ENCODE data around the gene FERMT1.
A peak's percentile ranks its signal among the peaks of the same experiment; 100 is the strongest.

Gene FERMT1, protein sequence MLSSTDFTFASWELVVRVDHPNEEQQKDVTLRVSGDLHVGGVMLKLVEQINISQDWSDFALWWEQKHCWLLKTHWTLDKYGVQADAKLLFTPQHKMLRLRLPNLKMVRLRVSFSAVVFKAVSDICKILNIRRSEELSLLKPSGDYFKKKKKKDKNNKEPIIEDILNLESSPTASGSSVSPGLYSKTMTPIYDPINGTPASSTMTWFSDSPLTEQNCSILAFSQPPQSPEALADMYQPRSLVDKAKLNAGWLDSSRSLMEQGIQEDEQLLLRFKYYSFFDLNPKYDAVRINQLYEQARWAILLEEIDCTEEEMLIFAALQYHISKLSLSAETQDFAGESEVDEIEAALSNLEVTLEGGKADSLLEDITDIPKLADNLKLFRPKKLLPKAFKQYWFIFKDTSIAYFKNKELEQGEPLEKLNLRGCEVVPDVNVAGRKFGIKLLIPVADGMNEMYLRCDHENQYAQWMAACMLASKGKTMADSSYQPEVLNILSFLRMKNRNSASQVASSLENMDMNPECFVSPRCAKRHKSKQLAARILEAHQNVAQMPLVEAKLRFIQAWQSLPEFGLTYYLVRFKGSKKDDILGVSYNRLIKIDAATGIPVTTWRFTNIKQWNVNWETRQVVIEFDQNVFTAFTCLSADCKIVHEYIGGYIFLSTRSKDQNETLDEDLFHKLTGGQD

DNA sequence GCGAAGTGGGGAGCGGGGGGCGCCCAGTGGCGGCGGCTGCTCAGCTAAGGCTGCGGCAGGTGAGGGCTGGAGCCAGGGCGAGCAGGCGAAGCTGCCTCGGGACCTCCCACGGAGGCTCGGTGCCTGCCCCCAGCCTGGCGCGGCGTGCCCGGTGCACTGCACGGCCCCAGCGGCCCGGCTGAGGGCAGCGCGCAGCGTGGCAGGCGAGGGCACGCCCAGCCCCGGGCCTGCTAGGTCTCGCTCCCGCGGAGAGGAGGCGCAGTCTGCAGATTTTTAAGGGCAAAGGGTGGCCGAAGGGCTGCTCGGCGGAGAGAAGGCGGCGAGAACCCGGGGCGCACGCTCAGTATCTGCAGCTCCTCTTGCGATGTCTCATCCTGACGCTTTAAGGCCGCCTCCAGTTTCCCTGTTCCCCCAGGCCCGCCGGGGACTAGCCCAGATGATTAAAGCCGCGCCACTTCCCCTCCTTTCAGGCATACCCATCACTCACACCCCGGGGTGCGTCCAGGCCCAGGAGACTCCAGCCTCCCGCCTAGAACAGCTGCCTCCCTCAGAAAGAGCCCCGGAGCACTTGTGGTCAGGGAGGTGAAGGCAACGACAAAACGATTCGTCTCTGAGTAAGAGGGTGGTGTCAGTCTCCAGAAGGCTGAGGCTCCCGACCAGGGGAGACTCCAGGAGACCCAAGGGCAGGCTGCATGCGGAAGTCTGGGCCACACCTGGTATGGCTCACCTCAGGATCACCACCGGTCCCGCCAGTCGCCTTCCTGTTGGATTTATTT is at the start of gene FERMT1:
Gene FERMT1, minus strand, starts transcription at position 158 of the 776 bp plus-strand sequence. CDS start 3,476 bp downstream, outside the sequence.
- peak; percentile 72 for DNase-seq (ENCODE audit: insufficient read length, low spot score)
- peak; percentile 86 for FAIRE-seq

DNA sequence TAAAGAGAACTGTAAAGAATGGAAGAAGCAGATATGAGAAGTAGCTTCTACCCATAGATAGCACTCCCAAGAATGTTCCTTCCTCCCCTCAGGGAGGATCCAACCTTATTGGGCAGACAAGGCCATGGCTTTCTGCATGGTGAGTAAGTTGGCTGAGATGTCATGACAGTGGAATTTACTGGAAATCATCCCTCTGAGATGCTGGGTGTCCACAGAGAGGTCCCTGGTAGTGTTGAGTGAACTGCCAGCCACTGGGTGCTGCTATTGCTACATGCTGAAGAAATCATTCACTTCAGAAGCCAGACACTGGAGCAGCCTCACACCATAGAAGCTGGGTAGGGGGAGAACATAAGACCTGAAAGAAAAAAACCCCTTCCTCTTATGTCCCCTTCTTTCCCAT is 46.4 kb upstream of the FERMT1 start:
- DNase-seq (ENCODE audit: insufficient read length, low spot score) (no peak), FAIRE-seq (no peak)

- DNase-seq (ENCODE audit: insufficient read length, low spot score) (no peak), FAIRE-seq (no peak)
These were observed 45.4 kb upstream of the FERMT1 start for GRCh38 chr20:6168204-6168603.

GRCh38 chr20:6165346-6165745 is 42.5 kb upstream of the FERMT1 start:
- FAIRE-seq = no peak
- DNase-seq (ENCODE audit: insufficient read length, low spot score) = no peak

GRCh38 chr20:6164421-6165341 is 41.9 kb upstream of the FERMT1 start:
- FAIRE-seq = no peak
- DNase-seq (ENCODE audit: insufficient read length, low spot score) = no peak

GRCh38 chr20:6160736-6161135 is 37.9 kb upstream of the FERMT1 start:
- DNase-seq (ENCODE audit: insufficient read length, low spot score) (no peak), FAIRE-seq (no peak)

- FAIRE-seq (no peak), DNase-seq (ENCODE audit: insufficient read length, low spot score) (no peak)
These were observed 34.5 kb upstream of the FERMT1 start for GRCh38 chr20:6157345-6157744.

- DNase-seq (ENCODE audit: insufficient read length, low spot score) (no peak), FAIRE-seq (no peak)
These were observed 29.9 kb upstream of the FERMT1 start for GRCh38 chr20:6152777-6153176.

DNA sequence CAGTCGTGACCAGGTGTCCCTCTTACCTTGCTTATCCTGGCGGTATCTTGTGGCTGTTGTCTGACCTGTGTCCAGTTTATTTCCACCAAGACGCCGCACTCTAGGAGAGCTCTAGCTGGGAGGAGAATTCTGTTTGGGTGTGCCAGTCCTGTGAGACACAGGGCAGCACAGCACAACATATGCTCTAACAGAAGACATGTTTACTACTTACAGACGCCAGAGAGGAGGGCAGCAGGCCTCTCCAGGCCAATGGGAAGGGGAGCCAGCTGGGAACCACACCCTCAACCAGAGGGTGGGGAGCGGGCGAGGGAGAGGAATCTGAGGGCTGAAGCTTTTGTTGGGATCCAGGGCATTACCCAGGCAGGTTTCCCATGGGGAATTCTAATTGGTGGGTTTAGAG is 25.2 kb upstream of the FERMT1 start:
- no peak for DNase-seq (ENCODE audit: insufficient read length, low spot score)
- no peak for FAIRE-seq

DNA sequence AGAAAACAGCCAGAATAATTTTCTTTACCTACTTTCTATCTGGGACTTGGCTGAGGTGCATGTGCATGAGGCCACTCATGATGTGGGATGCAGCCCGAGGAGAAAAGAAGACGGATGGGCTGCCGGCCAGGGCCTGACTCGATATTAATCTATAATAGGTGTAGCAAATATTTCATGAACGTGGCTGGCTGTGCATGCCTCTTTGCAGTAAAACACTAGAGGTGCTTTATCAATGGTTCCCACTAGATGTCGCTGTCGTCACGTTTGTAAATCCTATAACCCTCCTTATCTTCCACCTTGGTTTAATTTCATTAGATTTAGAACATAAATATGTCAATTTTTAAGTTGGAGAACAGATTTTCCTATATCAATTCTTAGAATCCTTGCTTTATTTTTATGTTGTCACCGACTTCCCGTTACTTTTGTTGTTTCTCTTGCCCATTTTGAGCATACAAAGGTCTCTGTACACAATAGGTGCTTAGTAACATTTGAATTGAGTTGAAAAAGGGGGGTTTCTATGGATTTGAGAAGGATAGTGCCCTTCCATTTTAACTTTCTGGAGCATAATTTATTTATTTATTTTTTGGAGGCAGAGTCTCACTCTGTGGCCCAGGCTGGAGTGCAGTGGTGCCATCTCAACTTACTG is 19.6 kb upstream of the FERMT1 start:
- DNase-seq (ENCODE audit: insufficient read length, low spot score) = peak; percentile 54
- FAIRE-seq = no peak

DNA sequence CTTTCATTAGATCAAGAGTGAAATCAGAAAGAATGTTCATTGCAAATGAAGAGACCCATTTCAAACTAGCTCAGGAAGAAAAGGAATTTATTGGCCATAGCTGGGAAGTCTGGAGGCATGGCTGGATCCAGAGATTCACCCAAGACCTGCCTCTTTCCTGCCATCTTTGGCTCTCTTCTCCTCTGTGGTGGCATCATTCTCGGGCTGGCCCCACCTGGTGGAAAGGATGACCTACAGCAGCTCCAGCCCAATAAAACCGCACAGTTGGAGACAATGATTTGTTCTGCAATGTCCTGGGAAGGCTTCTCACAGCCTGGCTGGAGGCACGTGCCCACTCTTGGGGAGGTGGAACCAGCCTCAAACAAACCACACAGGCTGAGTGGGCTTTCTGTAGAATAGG is 18.1 kb upstream of the FERMT1 start:
- DNase-seq (ENCODE audit: insufficient read length, low spot score) = peak; percentile 15

GRCh38 chr20:6135347-6135746 is 12.5 kb upstream of the FERMT1 start:
- DNase-seq (ENCODE audit: insufficient read length, low spot score) (no peak), FAIRE-seq (no peak)

More for the DNA sequence above, 18.1 kb upstream of the FERMT1 start:
- FAIRE-seq = no peak

DNA sequence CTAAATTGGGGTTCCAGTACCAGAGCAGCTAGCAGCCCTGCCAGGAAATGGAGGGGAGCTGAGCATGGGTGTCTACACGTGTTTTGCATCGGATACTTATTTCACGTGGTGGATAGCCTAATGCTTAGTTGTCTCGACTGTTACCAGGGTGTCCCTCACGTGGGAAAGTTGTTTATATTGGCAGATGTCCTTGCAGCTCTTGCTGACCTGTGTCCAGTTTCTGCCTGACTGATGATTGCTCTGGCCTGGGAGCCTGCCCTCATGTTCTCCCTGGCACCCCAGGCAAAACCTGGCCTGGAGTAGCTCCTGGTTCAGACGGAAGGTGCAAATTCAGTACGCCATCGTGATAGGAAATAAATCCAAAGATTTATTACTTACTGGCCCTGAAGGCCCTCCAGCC is 11.8 kb upstream of the FERMT1 start:
- DNase-seq (ENCODE audit: insufficient read length, low spot score) (no peak), FAIRE-seq (no peak)

- DNase-seq (ENCODE audit: insufficient read length, low spot score) = no peak
- FAIRE-seq = no peak
These were observed 7.2 kb upstream of the FERMT1 start for GRCh38 chr20:6130045-6130444.

DNA sequence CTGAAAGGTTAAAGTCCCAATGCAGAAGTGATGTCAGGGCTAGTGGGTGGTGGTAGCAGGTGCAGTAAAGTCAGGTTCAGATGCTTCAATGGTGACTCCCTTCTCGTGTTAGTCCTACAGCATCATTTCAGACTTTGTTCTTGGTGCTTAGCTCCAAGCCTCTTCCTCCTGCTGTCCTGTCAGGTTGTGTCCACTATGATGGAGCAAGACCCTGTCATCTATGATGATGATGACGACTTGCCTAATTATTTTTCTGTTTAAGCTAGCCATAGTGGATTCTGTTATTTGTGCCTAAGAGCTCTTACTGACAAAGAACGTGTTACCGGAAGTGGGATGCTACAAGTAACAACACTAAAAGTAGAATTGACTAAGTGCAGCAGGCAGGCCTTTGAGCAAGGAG is 5.0 kb upstream of the FERMT1 start:
- no peak for FAIRE-seq

DNA sequence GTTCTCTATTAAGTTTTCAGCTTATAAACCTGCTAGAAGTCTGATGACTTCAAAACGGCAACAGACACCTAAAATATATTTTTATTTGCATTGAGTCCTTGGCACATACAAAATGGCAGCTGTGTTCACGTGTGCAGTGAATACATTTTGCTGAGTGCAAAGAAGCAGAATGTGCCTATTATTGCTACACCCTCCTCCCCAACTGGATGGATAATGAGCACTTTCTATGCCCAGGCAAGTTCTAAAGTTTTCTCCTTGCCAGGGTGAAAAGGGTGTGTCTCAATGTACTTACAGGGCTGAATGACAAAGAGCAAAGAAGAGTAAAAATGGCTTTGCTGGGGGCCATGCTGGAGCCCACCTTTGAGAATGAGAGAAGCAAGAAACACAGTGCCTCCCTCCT is 4.0 kb upstream of the FERMT1 start:
- DNase-seq (ENCODE audit: insufficient read length, low spot score) = no peak
- FAIRE-seq = no peak

More for the DNA sequence above, 5.0 kb upstream of the FERMT1 start:
- DNase-seq (ENCODE audit: insufficient read length, low spot score) = no peak

GRCh38 chr20:6123649-6124014 is 802 bp upstream of the FERMT1 start:
- no peak for FAIRE-seq
- DNase-seq (ENCODE audit: insufficient read length, low spot score) = no peak

DNA sequence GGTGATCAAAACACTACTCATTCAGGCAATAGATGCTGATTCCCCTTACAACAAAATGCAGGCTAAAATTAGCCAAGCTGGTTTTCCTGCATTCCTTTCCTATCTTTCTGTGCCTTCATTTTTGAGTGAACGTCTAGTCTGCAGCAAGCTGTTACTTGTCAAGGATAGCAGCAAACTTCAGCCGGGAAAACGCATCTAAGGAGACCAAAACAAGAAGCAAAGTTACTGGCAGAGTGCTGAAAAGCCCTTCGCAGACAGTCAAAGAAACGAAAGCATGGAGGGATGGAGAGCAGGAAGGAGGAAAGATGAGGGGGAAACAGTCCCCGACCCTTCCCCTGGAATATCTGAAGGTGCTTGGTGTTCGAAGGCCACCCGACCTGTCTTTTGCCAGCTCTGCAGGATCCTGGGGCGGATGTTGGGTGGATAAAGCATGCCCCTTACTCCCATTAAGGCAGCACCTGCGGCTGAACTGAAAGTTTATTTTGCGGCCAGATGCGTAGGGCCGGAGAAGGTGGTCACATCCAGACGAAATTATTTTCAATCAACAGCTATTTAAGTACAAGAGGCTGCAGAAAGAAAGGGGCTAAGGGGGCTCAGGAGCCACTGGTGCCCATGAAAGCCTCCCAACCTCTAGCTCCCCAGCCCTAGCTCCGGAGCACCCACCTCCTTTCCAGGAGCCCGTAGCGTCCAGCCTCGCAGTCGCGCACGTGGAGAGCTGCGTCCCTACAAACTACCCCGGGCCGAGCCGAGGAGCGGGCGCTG is 538 bp downstream of the FERMT1 start:
- FAIRE-seq (no peak), DNase-seq (ENCODE audit: insufficient read length, low spot score) (peak; percentile 20)

DNA sequence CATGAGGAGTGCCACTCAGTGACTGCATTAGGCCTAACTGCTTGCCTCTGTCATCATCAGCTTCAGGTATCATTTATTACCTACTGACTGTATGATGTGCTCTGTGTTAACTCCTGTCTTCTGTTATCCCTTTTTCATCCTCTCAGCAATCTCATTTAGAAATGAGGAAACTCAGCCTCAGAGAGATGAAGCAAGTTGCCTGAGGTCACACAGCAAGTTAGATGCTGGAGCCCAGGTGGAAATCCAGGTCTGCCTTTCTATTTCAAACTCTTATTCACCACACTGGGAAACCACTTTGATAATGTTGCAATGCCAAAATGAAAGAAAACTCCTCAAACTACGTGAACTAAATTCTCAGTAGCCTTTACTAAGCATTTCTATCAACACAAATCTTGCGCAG is 1.3 kb downstream of the FERMT1 start:
- FAIRE-seq (peak; percentile 54), DNase-seq (ENCODE audit: insufficient read length, low spot score) (no peak)

Measured in HTR-8/SVneo (cell line).